Mammary epithelial cell (primary cell): ENCODE data around the gene NFATC1.
"Not testable (repeated sequence)": the region's sequence is repeated elsewhere in the genome, so short reads cannot be mapped to it uniquely, and the experiment has no call there.

Source experiments
- CTCF ChIP-seq, 2 donors: IDR thresholded peaks in 1 of 2; conservative IDR thresholded peaks in 1 of 2; 2 replicates each; pipeline ENCODE4 v1.5.1; 2011 to 2012; ENCODE audit warnings: inconsistent platforms in 2 of 2, low read length in 2 of 2, mild to moderate bottlenecking in 2 of 2, control low read depth in 1 of 2, low read depth in 1 of 2; ENCODE audit not compliant: insufficient read depth in 1 of 2; ENCODE audit errors: extremely low read depth in 1 of 2
- EZH2 ChIP-seq: IDR thresholded peaks from 2 replicates; pipeline ENCODE4 v1.6.1; 2012; ENCODE audit warnings: low read length, inconsistent platforms, borderline replicate concordance

- not testable (repeated sequence) for TF ChIP-seq CTCF (conservative IDR thresholded peaks at IDR 0.05 in 1 of 2, IDR thresholded peaks at IDR 0.05 in 1 of 2; ENCODE audit: extremely low read depth in 1 of 2, insufficient read depth in 1 of 2, low read depth in 1 of 2, low read length in 2 of 2); EZH2
Observed at GRCh38 chr18:79376661-79377060, 19.1 kb upstream of the NFATC1 start.
